ENCODE data around the gene OSBPL9.

The OSBPL9 gene, protein sequence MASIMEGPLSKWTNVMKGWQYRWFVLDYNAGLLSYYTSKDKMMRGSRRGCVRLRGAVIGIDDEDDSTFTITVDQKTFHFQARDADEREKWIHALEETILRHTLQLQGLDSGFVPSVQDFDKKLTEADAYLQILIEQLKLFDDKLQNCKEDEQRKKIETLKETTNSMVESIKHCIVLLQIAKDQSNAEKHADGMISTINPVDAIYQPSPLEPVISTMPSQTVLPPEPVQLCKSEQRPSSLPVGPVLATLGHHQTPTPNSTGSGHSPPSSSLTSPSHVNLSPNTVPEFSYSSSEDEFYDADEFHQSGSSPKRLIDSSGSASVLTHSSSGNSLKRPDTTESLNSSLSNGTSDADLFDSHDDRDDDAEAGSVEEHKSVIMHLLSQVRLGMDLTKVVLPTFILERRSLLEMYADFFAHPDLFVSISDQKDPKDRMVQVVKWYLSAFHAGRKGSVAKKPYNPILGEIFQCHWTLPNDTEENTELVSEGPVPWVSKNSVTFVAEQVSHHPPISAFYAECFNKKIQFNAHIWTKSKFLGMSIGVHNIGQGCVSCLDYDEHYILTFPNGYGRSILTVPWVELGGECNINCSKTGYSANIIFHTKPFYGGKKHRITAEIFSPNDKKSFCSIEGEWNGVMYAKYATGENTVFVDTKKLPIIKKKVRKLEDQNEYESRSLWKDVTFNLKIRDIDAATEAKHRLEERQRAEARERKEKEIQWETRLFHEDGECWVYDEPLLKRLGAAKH

DNA sequence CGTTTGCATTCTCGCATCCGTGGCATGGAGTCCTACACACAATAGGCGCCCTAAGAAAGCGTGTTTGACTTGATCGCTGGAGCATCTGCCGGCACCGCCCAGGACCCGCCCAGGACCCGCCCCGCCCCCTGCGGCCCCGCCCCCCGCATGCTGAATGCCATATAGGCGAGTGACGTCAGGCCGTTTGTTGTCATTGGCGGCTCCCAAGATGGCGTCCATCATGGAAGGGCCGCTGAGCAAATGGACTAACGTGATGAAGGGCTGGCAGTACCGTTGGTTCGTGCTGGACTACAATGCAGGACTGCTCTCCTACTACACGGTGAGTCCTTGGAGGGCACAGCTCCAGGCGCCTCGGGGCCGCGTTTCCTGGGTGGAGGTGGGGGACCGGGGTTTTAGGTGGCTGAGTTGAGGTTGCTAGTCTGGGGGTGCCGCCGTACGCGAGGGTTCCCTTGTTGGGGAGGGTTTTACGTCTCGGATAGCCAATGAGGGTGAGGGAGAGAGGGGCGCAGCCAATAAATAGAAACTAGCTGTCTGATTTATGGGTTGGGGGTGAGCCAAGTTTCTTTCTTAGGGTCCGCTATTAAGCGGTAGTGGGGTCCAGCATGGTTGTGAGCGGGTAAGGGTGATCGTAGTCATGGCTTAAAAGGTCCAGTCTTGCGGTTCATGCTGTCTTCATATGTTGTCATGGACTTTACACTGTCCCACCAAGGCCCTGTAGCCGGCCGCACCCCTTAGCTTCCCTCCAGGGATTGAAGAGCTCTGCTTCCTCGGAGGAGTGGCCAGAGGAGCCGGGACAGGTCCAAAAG, at the start of gene OSBPL9:
Gene OSBPL9, plus strand, starts transcription at position 190 of the 806 bp plus-strand sequence. Its CDS starts 19 bp downstream, at position 209.
- DNase-seq (ENCODE audit: low read depth in 3 of 3, low spot score in 1 of 3), result peak; percentile 71 to 75 (median 72)

- no peak for DNase-seq (ENCODE audit: low read depth in 3 of 3, low spot score in 1 of 3)
Measured at GRCh38 chr1:51567653-51568052, 49.2 kb upstream of the OSBPL9 start.

DNA sequence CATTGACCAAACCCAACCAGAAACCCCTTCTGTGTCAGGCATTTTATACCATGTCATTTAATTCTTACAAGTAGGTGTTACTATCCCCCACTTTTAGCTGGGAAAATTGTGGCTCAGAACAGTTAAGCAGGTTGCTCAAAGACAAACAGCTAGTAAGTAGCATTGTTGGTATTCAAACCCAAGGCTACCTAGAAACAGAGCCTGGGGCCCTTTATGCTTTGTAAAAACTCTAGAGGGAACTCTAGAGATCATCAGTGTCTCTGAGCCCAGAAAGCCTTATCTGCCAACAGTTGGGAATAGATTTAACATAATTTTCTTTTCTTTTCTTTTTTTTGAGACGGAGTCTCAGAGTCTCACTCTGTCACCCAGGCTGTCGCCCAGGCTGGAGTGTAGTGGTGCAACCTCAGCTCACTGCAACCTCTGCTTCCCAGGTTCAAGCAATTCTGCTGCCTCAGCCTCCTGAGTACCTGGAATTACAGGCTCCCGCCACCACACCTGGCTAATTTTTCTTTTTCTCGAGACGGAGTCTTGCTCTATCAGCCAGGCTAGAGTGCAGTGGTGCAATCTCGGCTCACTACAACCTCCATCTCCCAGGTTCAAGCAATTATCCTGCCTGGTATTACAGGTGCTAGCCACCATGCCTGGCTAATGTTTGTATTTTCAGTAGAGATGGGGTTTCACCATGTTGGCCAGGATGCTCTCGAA, 48.5 kb upstream of the OSBPL9 start:
- DNase-seq (ENCODE audit: low read depth in 3 of 3, low spot score in 1 of 3), result no peak

GRCh38 chr1:51569284-51570062, 47.4 kb upstream of the OSBPL9 start:
- DNase-seq (ENCODE audit: low read depth in 3 of 3, low spot score in 1 of 3), result peak in 1 of 3 donors; percentile 5

- no peak for DNase-seq (ENCODE audit: low read depth in 3 of 3, low spot score in 1 of 3)
Measured at GRCh38 chr1:51570063-51570710, 46.7 kb upstream of the OSBPL9 start.

DNA sequence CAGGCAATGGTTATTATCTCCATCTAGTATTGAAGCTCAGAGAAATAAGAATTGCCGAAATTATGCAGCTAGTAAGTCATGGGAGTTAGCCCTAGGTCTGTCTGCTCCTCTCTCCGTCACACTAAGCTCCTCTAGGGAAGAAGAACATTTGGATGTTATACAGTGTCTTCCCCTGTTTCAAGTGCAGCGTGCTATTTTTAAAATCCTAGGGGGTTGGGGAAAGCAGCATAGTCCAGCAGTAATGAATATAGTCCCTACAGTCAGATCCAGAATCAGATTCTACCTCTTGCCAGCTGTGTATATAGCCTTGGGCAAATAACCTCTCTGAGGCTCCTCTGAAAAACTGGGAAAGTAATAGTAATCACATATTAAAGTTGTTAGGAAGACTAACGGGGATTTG, 44.5 kb upstream of the OSBPL9 start:
- DNase-seq (ENCODE audit: low read depth in 3 of 3, low spot score in 1 of 3), result no peak

GRCh38 chr1:51574796-51575195, 42.1 kb upstream of the OSBPL9 start:
- DNase-seq (ENCODE audit: low read depth in 3 of 3, low spot score in 1 of 3), result no peak

DNA sequence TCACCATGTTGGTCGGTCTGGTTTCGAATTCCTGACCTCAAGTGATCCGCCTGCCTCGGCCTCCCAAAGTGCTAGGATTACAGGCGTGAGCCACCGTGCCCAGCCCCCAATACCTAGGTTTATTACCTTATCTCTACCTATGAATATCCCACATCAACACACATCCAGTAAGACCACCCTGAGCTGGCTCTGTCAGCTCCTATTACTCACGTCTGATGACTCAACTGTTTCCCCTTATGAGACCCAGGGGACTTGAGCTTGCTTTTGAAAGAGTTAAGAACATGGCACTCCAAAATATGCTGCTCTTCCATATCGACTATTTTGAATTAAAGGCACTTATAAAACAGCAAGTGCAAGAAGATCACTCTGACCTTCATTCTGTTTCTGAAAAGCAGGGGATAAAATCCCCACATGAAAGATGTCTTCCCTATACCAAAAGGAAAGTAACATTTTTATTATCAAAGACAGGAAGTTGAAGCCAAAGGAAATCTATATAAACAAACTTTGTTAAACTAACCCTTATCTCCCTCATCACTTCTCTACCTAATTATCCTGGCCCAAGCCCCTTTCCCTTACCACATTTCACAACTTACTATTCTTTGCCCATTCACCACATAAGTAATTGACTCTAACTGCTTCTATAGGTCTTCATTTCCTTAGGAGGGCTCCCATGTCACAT, 41.3 kb upstream of the OSBPL9 start:
- DNase-seq (ENCODE audit: low read depth in 3 of 3, low spot score in 1 of 3), result no peak

DNA sequence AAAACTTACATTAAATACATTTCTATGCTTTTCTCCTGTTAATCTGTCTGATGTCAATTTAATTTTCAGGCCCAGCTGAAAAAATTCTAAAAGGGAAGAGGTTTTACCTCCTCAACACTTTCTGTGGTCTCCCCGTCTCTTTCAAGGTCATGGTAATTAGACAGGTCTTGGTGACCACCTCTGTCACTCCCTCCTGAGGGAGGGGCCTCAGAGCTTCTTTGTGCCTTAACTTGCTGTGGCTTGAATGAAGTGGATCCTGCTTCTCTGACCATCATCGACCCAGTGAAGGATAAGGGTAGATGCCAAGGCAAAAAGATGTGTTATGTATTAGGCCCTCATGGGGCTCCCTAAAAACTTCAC, 40.8 kb upstream of the OSBPL9 start:
- no peak for DNase-seq (ENCODE audit: low read depth in 3 of 3, low spot score in 1 of 3)

- DNase-seq (ENCODE audit: low read depth in 3 of 3, low spot score in 1 of 3), result no peak
Measured at GRCh38 chr1:51576923-51577322, 40.0 kb upstream of the OSBPL9 start.

DNA sequence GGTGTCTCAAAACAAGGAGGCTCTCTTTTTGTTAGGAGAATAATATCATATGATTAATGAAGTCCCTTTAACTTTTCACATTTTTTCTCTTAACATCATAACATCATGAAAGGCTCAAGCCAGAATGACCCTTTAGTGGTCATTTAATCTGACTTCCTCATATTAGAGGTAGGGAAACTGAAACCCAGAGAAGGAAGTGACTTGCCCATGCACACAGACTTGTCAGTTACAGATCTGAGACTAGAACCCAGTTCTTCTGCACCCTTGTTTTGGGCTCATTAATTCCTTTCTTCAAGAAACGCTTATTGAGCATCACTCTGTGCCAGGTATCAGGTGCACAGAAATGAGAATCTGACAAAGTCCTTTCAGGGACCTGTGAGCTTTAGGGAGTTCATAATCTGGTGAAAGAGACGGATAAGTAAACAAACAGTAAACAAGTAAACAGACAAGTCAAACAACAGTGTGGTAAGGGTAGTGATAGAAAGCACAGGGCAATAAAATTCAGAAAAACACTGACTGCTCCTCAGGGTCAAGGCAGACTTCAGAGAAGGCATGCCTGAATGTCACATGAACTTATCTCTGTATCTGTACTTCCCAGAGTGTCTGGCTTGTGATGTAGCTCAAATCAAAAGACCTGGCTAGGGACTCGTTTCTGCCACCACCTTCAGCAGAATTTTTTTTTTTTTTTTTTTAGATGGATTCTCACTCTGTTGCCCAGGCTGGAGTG, 38.3 kb upstream of the OSBPL9 start:
- DNase-seq (ENCODE audit: low read depth in 3 of 3, low spot score in 1 of 3), result no peak

DNA sequence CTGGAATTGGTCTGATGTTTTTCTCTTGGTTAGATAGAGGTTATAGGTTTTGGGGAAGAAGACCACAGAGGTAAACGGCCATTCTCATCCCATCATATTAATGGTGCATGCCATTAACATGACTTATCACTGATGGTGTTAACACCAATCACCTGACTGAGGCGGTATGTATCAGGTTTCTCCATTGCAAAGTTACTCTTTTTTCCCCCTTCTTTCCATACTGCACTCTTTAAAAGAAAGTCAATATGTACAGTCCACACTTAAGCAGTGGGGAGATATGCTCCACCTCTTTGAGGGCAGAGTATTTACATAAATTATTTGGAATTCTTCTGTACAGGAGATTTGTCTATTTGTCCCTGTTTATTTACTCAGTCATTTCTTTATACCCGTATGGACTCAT, 35.7 kb upstream of the OSBPL9 start:
- DNase-seq (ENCODE audit: low read depth in 3 of 3, low spot score in 1 of 3), result no peak

DNA sequence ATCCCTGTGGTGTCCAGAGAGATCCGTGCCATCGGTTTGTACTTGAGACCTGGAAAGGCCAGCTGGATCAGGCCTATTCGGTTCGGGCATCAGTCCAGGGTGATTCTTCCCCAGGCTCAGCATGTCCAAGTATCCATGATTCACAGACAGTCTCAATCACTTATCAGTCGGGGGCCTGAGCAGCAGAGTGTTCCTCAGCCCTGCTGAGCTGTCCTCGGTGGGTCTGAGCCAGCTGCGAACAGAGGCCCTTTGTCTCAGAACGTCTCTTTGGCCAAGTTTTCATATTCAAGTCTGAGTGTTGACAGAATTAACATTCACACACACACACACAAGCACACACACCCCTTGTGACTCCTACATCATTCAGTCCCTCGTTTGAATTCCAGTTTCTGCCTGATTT, 33.4 kb upstream of the OSBPL9 start:
- no peak for DNase-seq (ENCODE audit: low read depth in 3 of 3, low spot score in 1 of 3)

DNA sequence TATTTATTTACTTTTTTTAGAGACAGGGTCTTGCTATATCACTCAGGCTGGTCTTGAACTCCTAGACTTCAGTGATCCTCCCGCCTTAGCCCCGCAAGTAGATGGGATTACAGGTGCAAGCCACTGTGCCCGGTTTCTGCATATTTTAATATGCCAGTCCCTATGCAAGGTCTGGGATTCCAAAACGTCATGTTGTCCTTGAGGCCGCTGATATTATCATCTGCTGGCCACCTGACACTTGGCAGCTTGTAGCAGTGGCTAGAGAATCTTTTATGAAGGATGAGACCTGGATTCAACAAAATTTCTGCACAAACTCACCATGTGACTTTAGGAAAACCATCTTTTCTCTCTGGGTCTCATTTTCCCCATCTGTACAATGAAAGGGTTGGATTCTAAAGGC, 32.9 kb upstream of the OSBPL9 start:
- no peak for DNase-seq (ENCODE audit: low read depth in 3 of 3, low spot score in 1 of 3)

DNA sequence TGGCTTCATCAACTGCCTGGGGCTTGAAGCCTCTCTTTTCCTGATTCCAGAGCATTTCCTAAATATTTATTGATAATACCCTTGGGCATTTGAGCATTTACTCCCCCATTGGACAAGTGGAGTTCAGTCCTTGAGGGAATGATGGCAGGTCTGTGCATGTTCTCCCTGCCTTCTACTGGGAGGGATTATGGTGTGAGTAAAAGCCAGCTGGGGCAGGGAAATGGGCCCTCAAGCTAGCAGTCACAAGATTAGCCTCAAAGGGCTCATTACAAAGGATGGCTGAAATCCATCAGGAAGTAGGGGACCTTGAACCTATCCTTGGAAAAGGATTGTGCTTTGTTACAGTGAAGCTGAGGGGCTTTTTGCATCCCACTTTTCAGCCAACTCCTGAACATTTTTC, 24.2 kb upstream of the OSBPL9 start:
- no peak for DNase-seq (ENCODE audit: low read depth in 3 of 3, low spot score in 1 of 3)

DNA sequence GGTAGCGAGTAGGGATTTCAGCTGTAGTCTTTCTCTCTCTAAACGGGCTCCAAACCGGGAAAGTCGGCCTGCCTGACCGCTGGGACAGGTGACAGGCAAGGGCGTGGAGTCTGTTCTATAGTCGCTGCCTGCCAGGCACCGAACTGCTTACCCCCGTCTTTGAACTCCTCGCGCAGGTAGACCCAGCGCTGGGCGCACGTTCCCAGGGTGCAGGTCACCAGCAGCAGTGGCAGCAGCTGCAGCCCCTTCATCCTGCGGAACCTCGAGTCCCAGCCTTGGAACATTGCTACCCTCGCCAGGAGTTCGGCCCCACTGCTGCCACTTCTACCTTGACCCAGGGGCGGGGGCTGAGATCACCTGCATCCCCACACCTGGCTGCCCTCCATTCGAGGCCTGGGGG, 22.2 kb upstream of the OSBPL9 start:
- no peak for DNase-seq (ENCODE audit: low read depth in 3 of 3, low spot score in 1 of 3)

GRCh38 chr1:51600529-51600928, 16.4 kb upstream of the OSBPL9 start:
- DNase-seq (ENCODE audit: low read depth in 3 of 3, low spot score in 1 of 3), result no peak

- DNase-seq (ENCODE audit: low read depth in 3 of 3, low spot score in 1 of 3), result no peak
Measured at GRCh38 chr1:51600965-51601364, 15.9 kb upstream of the OSBPL9 start.
